C4-2B (cell line): ENCODE measurements around the gene SECTM1.
A peak's percentile ranks its signal among the peaks of the same experiment; 100 is the strongest.

Source experiments
- H3K27ac ChIP-seq: fragments of 450-650 bp; 2 replicates; pipeline ENCODE4 v1.5.1; 2017
- ZFX ChIP-seq: fragments of 450-650 bp; IDR thresholded peaks from 2 replicates; pipeline ENCODE4 v1.6.1; 2017
- TF ChIP-seq, protein P1 (sequence below): fragments of 450-650 bp; conservative IDR thresholded peaks from 2 replicates; pipeline ENCODE4 v1.5.1; 2017; ENCODE audit warnings: mild to moderate bottlenecking

SECTM1 gene

GRCh38 chr17:82282239-82283207 is 51.0 kb downstream of the SECTM1 start:
- TF ChIP-seq, protein P1, sequence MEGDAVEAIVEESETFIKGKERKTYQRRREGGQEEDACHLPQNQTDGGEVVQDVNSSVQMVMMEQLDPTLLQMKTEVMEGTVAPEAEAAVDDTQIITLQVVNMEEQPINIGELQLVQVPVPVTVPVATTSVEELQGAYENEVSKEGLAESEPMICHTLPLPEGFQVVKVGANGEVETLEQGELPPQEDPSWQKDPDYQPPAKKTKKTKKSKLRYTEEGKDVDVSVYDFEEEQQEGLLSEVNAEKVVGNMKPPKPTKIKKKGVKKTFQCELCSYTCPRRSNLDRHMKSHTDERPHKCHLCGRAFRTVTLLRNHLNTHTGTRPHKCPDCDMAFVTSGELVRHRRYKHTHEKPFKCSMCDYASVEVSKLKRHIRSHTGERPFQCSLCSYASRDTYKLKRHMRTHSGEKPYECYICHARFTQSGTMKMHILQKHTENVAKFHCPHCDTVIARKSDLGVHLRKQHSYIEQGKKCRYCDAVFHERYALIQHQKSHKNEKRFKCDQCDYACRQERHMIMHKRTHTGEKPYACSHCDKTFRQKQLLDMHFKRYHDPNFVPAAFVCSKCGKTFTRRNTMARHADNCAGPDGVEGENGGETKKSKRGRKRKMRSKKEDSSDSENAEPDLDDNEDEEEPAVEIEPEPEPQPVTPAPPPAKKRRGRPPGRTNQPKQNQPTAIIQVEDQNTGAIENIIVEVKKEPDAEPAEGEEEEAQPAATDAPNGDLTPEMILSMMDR = no peak
- TF ChIP-seq ZFX = no peak
- H3K27ac ChIP-seq = peak overlapping the region; percentile 37

- TF ChIP-seq ZFX = no peak
- TF ChIP-seq, protein P1 = no peak
- H3K27ac ChIP-seq = peak overlapping the region; percentile 37
Observed at GRCh38 chr17:82281502-82282238, 51.9 kb downstream of the SECTM1 start.

GRCh38 chr17:82281076-82281475 is 52.5 kb downstream of the SECTM1 start:
- H3K27ac ChIP-seq = peak overlapping the region; percentile 37
- TF ChIP-seq, protein P1 = no peak
- no peak for TF ChIP-seq ZFX

- H3K27ac ChIP-seq = no peak overlapping the region; the same call in 1 of the 2 replicates
- TF ChIP-seq ZFX = no peak
- TF ChIP-seq, protein P1 = no peak
Observed at GRCh38 chr17:82280537-82280936, 53.0 kb downstream of the SECTM1 start.

GRCh38 chr17:82278786-82279391 is 54.7 kb downstream of the SECTM1 start:
- H3K27ac ChIP-seq = no peak overlapping the region
- TF ChIP-seq ZFX = no peak
- TF ChIP-seq, protein P1 = no peak

GRCh38 chr17:82278308-82278707 is 55.3 kb downstream of the SECTM1 start:
- H3K27ac ChIP-seq = no peak overlapping the region
- TF ChIP-seq, protein P1 = no peak
- TF ChIP-seq ZFX = no peak
